ENCODE results near the gene PDE6B.
"Not testable (repeated sequence)": the region's sequence is repeated elsewhere in the genome, so short reads cannot be mapped to it uniquely, and the experiment has no call there.

Gene PDE6B

DNA sequence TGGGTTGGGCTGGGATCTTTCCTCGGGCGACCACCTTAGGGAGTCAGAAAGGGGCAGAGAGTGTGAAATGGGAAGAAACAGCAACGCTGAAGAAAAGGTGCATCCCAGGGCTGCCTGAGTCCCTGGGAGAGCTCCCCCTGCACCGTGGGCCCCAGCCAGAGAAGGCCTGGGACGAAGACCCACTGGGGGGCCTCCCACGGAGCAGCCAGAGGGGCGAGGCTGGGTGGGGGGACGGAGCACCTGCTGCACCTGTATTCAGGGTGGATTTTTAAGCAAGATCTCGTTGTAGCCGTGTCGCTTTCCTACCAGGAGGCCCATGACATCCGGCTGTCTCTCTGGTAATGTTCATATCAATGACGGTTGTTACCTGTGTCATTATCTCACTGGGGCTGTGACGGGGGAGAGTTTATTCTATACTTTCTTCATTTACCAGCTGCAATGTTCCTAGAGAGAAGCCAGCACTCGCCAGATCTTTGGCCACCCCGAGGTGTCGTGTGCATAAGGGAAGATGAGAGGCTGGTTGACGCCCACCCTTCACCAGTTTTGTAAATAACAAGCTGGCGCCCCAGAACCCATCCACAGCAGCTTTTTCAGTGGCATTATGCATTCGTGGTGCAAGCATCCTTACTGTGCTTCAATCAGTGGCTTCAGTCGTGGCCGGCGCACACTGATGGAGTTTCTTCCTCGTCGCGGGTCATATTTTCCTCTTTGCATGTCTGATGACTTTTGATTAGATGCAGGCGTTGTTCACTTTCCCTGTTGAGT, 74.6 kb downstream of the PDE6B start:
- Histone ChIP-seq H3K4me3 (ENCODE audit: low read depth, low read length) (no peak overlapping the region), H3K4me1 (ENCODE audit: control insufficient read depth, insufficient read depth, low read length) (no peaks in the 10 kb centered on the region), H3K27ac (ENCODE audit: low read depth, low read length) (no peak overlapping the region), H3K27me3 (ENCODE audit: control insufficient read depth, insufficient read depth, low read length) (peaks cover 4% of the 10 kb centered on the region), H3K36me3 (ENCODE audit: control insufficient read depth, insufficient read depth, low read length) (no peaks in the 10 kb centered on the region), H3K9ac (ENCODE audit: low read depth, low read length) (no peak overlapping the region), H3K9me3 (ENCODE audit: control insufficient read depth, insufficient read depth, low read length) (no peaks in the 10 kb centered on the region)

DNA sequence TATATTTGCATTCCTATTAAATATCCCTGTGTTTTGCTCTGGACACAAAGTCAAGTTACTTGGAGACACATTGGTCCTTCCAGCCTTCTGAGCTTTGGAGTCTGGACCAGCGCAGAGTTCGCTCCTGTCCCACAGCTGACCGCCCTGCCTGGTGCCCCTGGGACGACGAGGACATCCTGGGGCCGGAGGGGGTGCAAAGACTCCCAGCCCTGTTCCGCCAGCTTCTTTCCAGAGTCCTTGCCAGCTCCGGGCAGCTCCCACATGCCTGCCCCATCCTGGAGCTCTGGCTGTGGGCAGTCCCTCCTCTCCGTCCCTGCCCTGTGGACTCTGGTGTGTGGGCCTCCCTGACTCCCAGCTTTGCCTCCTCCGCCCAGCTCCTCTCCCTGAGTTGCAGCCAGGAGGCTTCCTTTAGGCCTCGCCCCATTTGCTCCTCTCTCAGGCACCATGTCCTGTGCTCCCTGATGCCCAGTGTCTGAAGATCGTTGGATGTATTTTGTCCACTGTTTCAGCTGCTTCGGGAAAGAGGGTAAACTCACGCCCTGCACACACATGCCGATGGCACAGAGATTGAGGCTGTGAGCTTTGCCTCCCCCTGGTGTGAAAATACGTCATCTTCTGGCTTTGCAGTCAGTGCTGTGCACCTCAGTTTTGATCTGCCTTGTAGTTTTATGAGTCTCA, 75.4 kb downstream of the PDE6B start:
- Histone ChIP-seq H3K9ac (ENCODE audit: low read depth, low read length) (no peak overlapping the region), H3K4me1 (ENCODE audit: control insufficient read depth, insufficient read depth, low read length) (no peaks in the 10 kb centered on the region), H3K9me3 (ENCODE audit: control insufficient read depth, insufficient read depth, low read length) (no peaks in the 10 kb centered on the region), H3K36me3 (ENCODE audit: control insufficient read depth, insufficient read depth, low read length) (no peaks in the 10 kb centered on the region), H3K27me3 (ENCODE audit: control insufficient read depth, insufficient read depth, low read length) (peaks cover 5% of the 10 kb centered on the region), H3K4me3 (ENCODE audit: low read depth, low read length) (no peak overlapping the region), H3K27ac (ENCODE audit: low read depth, low read length) (no peak overlapping the region)

DNA sequence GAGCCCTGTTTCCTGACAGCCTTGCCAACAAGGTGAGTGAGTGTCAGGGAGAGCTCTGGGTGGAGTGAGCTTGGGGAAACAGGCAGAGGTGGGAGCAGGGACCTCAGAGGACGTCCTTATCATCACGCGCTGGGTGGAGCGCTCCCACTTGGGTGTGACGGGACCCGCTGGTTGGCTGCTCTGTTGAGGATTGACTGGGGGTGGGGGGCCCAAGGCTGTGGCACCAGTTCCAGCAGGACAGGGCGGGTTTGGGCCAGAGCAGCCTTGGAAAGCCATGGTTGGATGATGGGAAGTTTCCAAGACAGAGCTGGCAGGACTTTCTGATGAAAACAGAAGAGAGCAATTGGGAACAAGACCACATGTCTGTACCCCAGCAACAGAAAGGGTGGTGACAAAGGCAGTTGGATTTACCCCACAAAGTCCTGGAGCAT, 77.3 kb downstream of the PDE6B start:
- Histone ChIP-seq H3K9ac (ENCODE audit: low read depth, low read length) (no peak overlapping the region), H3K27ac (ENCODE audit: low read depth, low read length) (no peak overlapping the region), H3K27me3 (ENCODE audit: control insufficient read depth, insufficient read depth, low read length) (peaks cover 5% of the 10 kb centered on the region), H3K9me3 (ENCODE audit: control insufficient read depth, insufficient read depth, low read length) (no peaks in the 10 kb centered on the region), H3K4me3 (ENCODE audit: low read depth, low read length) (no peak overlapping the region), H3K4me1 (ENCODE audit: control insufficient read depth, insufficient read depth, low read length) (peaks cover 5% of the 10 kb centered on the region; the same call in 1 of the 2 replicates), H3K36me3 (ENCODE audit: control insufficient read depth, insufficient read depth, low read length) (no peaks in the 10 kb centered on the region)

GRCh38 chr4:703336-704197, 78.2 kb downstream of the PDE6B start:
- Histone ChIP-seq H3K9me3 (ENCODE audit: control insufficient read depth, insufficient read depth, low read length) (no peaks in the 10 kb centered on the region), H3K27ac (ENCODE audit: low read depth, low read length) (no peak overlapping the region), H3K9ac (ENCODE audit: low read depth, low read length) (no peak overlapping the region), H3K4me1 (ENCODE audit: control insufficient read depth, insufficient read depth, low read length) (peaks cover 5% of the 10 kb centered on the region; the same call in 1 of the 2 replicates), H3K27me3 (ENCODE audit: control insufficient read depth, insufficient read depth, low read length) (peaks cover 5% of the 10 kb centered on the region), H3K4me3 (ENCODE audit: low read depth, low read length) (no peak overlapping the region), H3K36me3 (ENCODE audit: control insufficient read depth, insufficient read depth, low read length) (no peaks in the 10 kb centered on the region)

DNA sequence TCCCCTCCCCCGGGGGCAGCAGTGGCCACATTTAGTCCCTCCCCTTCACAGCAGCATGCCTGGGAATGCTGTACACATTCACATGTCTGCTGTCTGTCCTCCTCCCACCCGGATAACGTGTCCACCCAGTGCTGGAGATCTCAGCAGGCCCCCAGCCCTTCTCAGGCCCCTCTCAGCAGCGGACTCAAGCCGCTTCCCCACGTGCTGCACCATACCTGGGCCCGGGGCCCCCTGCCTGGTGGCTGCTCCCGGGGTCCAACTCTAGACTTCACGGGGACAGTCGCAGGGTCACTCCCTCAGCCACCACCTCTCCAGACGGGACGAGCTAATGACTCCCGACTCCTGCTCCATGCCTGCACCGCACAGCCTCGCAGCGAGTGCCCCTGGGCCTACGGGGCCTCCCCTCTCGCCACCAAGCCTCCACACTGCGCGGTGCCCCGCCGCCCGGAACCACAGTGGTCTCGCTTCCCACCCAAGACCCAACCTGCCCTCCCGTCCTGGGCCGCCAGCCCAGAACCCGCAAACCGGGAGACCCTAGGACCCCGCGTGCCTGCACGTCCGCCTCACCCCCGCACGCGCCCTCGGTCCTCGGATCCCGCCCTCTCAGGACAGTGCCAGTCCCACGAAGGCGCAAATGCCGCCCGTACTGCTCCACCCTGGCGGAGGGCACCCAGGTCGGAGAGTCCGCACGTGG, 79.0 kb downstream of the PDE6B start:
- Histone ChIP-seq H3K27ac (ENCODE audit: low read depth, low read length) (no peak overlapping the region), H3K36me3 (ENCODE audit: control insufficient read depth, insufficient read depth, low read length) (no peaks in the 10 kb centered on the region), H3K4me3 (ENCODE audit: low read depth, low read length) (no peak overlapping the region), H3K9ac (ENCODE audit: low read depth, low read length) (no peak overlapping the region), H3K4me1 (ENCODE audit: control insufficient read depth, insufficient read depth, low read length) (peaks cover 5% of the 10 kb centered on the region; the same call in 1 of the 2 replicates), H3K27me3 (ENCODE audit: control insufficient read depth, insufficient read depth, low read length) (peaks cover 5% of the 10 kb centered on the region), H3K9me3 (ENCODE audit: control insufficient read depth, insufficient read depth, low read length) (no peaks in the 10 kb centered on the region)

- H3K4me1 ChIP-seq (ENCODE audit: control insufficient read depth, insufficient read depth, low read length): peaks cover 5% of the 10 kb centered on the region; the same call in 1 of the 2 replicates
- H3K9me3 ChIP-seq (ENCODE audit: control insufficient read depth, insufficient read depth, low read length): no peaks in the 10 kb centered on the region
- no peak overlapping the region for H3K9ac ChIP-seq (ENCODE audit: low read depth, low read length)
- H3K27ac ChIP-seq (ENCODE audit: low read depth, low read length): no peak overlapping the region
- H3K4me3 ChIP-seq (ENCODE audit: low read depth, low read length): peak overlapping the region; percentile 45; the same call in 1 of the 2 replicates
- H3K27me3 ChIP-seq (ENCODE audit: control insufficient read depth, insufficient read depth, low read length): peaks cover 5% of the 10 kb centered on the region
- H3K36me3 ChIP-seq (ENCODE audit: control insufficient read depth, insufficient read depth, low read length): peaks cover under 1% of the 10 kb centered on the region; the same call in 1 of the 2 replicates
Measured at GRCh38 chr4:704971-705277, 79.6 kb downstream of the PDE6B start.

DNA sequence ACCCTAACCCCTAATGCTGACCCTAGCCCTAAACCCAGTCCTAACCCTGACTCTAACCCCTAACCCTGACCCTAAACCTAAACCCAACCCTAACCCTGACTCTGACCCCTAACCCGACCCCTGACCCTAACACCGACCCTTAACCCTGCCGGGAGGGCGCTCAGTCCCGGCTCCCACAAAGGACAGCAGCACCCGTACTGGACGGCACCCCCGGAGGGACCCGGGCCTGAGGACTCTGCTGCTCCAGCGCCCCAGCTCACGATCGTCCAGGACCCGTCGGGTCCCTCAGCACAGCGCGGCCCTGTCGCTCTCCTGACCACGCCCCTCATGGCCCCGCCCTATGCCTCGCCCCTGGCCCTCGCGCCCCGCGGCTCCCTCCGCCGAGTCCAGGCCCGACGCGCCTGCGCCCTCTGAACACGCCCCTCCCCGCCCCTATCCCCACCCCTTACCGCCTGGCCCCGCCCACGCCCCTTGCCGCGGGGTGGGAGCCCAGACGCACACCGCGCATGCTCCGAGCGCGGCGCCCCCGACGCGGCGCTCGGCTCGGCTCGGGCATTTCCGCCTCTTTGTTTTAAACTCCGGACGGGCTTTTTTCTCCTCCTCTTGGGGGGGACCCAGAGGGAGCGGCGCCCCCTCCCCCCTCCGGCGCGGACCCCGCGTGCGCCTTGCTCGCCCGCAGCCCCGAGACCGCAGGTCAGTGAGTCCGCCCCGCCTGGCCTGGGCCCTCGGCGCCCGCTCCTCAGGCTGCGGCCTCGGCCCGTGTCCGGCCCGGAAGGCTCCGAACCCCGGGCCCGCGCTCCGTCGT, 80.1 kb downstream of the PDE6B start, which contains the start of gene PCGF3:
Gene PCGF3 (plus strand): TSS at position 555 of the 805 bp plus-strand sequence. CDS start 27,849 bp downstream, outside the sequence.
- H3K9ac ChIP-seq (ENCODE audit: low read depth, low read length): peak within 1 kb of the TSS; percentile 94
- no peaks in the 10 kb centered on the region for H3K9me3 ChIP-seq (ENCODE audit: control insufficient read depth, insufficient read depth, low read length)
- H3K4me1 ChIP-seq (ENCODE audit: control insufficient read depth, insufficient read depth, low read length): peaks cover 5% of the 10 kb centered on the region; the same call in 1 of the 2 replicates
- H3K36me3 ChIP-seq (ENCODE audit: control insufficient read depth, insufficient read depth, low read length): peaks cover 6% of the 10 kb centered on the region
- peak within 1 kb of the TSS; percentile 86 for H3K4me3 ChIP-seq (ENCODE audit: low read depth, low read length)
- H3K27ac ChIP-seq (ENCODE audit: low read depth, low read length): peak within 1 kb of the TSS; percentile 82
- H3K27me3 ChIP-seq (ENCODE audit: control insufficient read depth, insufficient read depth, low read length): peaks cover 5% of the 10 kb centered on the region

- Histone ChIP-seq H3K36me3 (ENCODE audit: control insufficient read depth, insufficient read depth, low read length) (peaks cover 11% of the 10 kb centered on the region), H3K27ac (ENCODE audit: low read depth, low read length) (peak overlapping the region; percentile 82), H3K4me3 (ENCODE audit: low read depth, low read length) (peak overlapping the region; percentile 86), H3K9ac (ENCODE audit: low read depth, low read length) (peak overlapping the region; percentile 94)
- not testable (repeated sequence) for H3K9me3 ChIP-seq (ENCODE audit: control insufficient read depth, insufficient read depth, low read length); H3K27me3 ChIP-seq (ENCODE audit: control insufficient read depth, insufficient read depth, low read length); H3K4me1 ChIP-seq (ENCODE audit: control insufficient read depth, insufficient read depth, low read length)
Measured at GRCh38 chr4:706083-706633, 80.8 kb downstream of the PDE6B start.

DNA sequence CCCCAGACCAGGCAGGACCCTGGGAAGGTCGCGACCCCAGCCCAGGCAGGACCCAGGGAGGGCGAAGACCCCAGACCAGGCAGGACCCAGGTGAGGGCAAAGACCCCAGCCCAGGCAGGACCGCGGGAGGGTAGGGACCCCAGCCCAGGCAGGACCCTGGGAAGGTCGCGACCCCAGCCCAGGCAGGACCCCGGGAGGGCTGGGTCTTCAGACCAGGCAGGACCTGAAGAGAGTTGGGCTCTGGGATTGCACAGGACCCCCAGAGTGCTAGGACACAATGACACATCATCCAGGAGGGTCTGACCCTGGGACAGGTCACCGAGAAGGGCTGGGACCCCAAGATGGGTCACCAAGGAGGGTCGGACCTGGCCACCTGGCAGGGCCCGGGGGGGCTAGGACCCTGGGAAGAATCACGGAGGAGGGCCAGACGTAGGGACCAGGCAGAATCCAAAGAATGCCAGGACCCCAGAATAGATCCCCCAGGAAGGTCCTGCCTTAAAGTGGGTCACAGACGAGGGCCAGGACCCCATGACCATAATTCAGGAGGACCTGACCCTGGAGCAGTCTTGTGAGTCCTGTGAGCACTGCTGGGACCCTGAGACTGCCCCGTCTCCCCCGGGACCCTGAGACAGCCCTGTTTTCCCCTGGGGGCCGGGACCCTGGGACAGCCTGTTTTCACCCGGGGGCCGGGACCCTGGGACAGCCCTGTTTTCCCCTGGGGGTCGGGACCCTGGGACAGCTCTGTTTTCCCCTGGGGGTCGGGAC, 81.6 kb downstream of the PDE6B start:
- H3K9ac ChIP-seq (ENCODE audit: low read depth, low read length): no peak overlapping the region
- H3K4me1 ChIP-seq (ENCODE audit: control insufficient read depth, insufficient read depth, low read length): peaks cover 5% of the 10 kb centered on the region; the same call in 1 of the 2 replicates
- H3K27ac ChIP-seq (ENCODE audit: low read depth, low read length): no peak overlapping the region
- H3K27me3 ChIP-seq (ENCODE audit: control insufficient read depth, insufficient read depth, low read length): peaks cover 5% of the 10 kb centered on the region
- peaks cover 11% of the 10 kb centered on the region for H3K36me3 ChIP-seq (ENCODE audit: control insufficient read depth, insufficient read depth, low read length)
- peak overlapping the region; percentile 43 for H3K4me3 ChIP-seq (ENCODE audit: low read depth, low read length)
- H3K9me3 ChIP-seq (ENCODE audit: control insufficient read depth, insufficient read depth, low read length): no peaks in the 10 kb centered on the region
